Heart left ventricle (tissue), 13 donors: ENCODE results near the gene PRKCA.

Source experiments
- CTCF ChIP-seq, 12 donors: fragments of 200-600 bp; sonication (generic) in 4 of 12; IDR thresholded peaks; one replicate each; pipeline versions ENCODE4 v1.5.0 to v1.8.0; 2018 to 2022; ENCODE audit warnings: antibody characterized with exemption in 12 of 12, mild to moderate bottlenecking in 5 of 12
- POLR2A ChIP-seq, 2 donors: fragments of 450-650 bp; IDR thresholded peaks; one replicate each; pipeline ENCODE4 v1.6.1; 2017; ENCODE audit warnings: antibody characterized with exemption in 2 of 2, mild to moderate bottlenecking in 2 of 2, moderate library complexity in 2 of 2
- donor health status: ischemic (EF 13 %, LVEDD 7.1; RV severe dilation, severe dysfunction).
- donor health status: DM: no; HTN: yes; CAD: no.
- donor health status: DM: no; HTN: no; CAD: no.
- donor health status: ischemic (EF 25% LVEDD 6.9; RV normal size, moderate dysfunction).
- donor health status: ischemic (EF 25% LVEDD 5.7; RV mildly dilated, moderate dysfunction).
- donor health status: ischemic (EF 35%, LVEDD 5.7; RV mildly dilated, moderate dysfunction).
- donor health status: nonischemic (EF 11% LVEDD 7.7; RV severe dilation, severe dysfunction).
- donor health status: DM: yes; HTN: yes; CAD: no.
- donor health status: PGD.
- donor health status: ischemic (EF 29% LVEDD 5.4; RV normal size, mild dysfunction).
- donor health status: nonischemic (EF 23%, LVEDD 6.1; RV moderate dilation, normal function).

GRCh38 chr17:66281661-66282369 lies 20.6 kb upstream of the PRKCA start:
- TF ChIP-seq CTCF (IDR thresholded peaks at IDR 0.05) (no peak), POLR2A (IDR thresholded peaks at IDR 0.05) (no peak)
